HG03196 (cell line): ENCODE results near the gene JHY.

Source experiments
- ATAC-seq: cut with Tn5 transposase; IDR thresholded peaks from one replicate; pipeline ENCODE4 v1.9.1; 2021; ENCODE audit not compliant: unreplicated experiment

The JHY gene

GRCh38 chr11:122938557-122938956 is 56.0 kb downstream of the JHY start:
- ATAC-seq: no peak

- no peak for ATAC-seq
These were observed 68.7 kb downstream of the JHY start for GRCh38 chr11:122951211-122951610.

GRCh38 chr11:122954455-122954854 is 71.9 kb downstream of the JHY start:
- no peak for ATAC-seq

- ATAC-seq: no peak
These were observed 81.4 kb downstream of the JHY start for GRCh38 chr11:122963961-122964360.

- ATAC-seq: no peak
These were observed 93.6 kb downstream of the JHY start for GRCh38 chr11:122976061-122976733.

- ATAC-seq: no peak
These were observed 94.3 kb downstream of the JHY start for GRCh38 chr11:122976734-122977469.

GRCh38 chr11:122977470-122978298 is 95.1 kb downstream of the JHY start:
- no peak for ATAC-seq

GRCh38 chr11:122978299-122978620 is 95.7 kb downstream of the JHY start:
- ATAC-seq: no peak

- ATAC-seq: no peak
These were observed 96.7 kb downstream of the JHY start for GRCh38 chr11:122979103-122979814.

- no peak for ATAC-seq
These were observed 97.4 kb downstream of the JHY start for GRCh38 chr11:122979815-122980595.

- ATAC-seq: no peak
These were observed 99.1 kb downstream of the JHY start, which contains the start of gene BSX for GRCh38 chr11:122981388-122982264. Gene BSX, minus strand, starts transcription at chr11:122981834. Its CDS starts 163 bp downstream, at chr11:122981671.

GRCh38 chr11:122983438-122984185 is 101.1 kb downstream of the JHY start:
- no peak for ATAC-seq

GRCh38 chr11:122984186-122985011 is 101.8 kb downstream of the JHY start:
- no peak for ATAC-seq

- ATAC-seq: no peak
These were observed 113.0 kb downstream of the JHY start for GRCh38 chr11:122995526-122995925.

GRCh38 chr11:122998727-122999366 is 116.3 kb downstream of the JHY start:
- no peak for ATAC-seq

- no peak for ATAC-seq
These were observed 118.2 kb downstream of the JHY start for GRCh38 chr11:123000721-123001120.

GRCh38 chr11:123006860-123007542 is 124.4 kb downstream of the JHY start:
- no peak for ATAC-seq
